NCI-H2227 (cell line): ENCODE data around the gene CNTNAP2.
"Not testable (repeated sequence)": the region's sequence is repeated elsewhere in the genome, so short reads cannot be mapped to it uniquely, and the experiment has no call there.

Experiments used
- DNase-seq: peaks from one replicate; lab custom pipeline; 2025; ENCODE audit not compliant: unreplicated experiment; lab: John Stamatoyannopoulos, UW

The CNTNAP2 gene

DNA sequence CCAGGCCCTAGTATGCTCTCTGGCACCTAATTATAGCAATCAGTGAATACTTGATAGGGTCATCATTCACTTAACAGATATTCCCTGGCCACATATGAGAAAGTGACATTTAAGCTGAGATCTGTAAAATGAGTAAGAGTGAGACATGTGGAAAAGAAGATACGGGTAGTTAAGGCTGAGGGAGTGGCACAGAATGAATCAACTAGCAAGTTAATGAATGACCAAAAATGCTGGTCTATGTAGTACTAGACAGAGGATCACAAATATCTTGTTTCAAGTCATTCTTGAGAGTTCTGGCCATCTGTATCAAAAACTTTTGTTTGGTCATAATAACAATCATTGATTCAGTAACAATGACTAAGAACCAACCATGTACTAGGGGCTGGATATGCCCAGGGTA, 954.9 kb downstream of the CNTNAP2 start:
- DNase-seq, result no peak

DNA sequence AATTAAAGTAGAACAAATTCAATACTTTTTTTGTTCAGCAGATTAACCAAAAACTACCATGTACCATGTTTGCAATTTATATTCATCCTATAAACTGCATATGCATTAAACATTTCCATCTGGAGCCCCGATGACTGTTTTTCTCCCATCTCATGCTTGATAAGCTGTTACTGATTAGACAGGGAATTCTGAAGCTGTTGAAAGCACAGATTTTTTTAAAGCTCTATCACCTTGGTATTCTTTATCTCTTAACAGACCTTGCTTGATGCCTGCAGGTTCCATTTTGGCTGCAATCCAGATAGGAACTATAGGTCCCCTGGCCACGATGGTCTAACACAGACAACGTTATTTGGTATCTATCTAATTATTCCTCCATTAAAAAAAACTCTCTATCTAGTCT, 961.7 kb downstream of the CNTNAP2 start:
- DNase-seq, result no peak

DNA sequence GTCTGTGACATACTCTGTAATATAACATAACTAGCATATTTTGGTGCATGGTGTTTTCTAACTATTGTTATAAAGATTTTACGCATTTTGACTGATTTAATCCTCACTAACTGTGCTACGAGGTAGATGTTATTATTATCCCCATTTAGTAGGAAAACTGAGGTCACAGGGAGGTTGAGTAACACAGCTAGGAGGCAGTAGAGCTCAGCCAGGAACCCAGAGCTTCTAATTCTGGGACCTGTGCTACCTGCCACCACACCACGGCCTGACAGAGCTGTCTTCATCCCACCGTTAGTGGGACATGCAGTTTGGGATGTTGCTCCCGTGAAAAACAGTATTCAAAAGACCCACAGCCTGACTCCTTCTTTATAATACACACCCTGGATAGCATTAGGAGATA, 962.5 kb downstream of the CNTNAP2 start:
- DNase-seq, result no peak

DNA sequence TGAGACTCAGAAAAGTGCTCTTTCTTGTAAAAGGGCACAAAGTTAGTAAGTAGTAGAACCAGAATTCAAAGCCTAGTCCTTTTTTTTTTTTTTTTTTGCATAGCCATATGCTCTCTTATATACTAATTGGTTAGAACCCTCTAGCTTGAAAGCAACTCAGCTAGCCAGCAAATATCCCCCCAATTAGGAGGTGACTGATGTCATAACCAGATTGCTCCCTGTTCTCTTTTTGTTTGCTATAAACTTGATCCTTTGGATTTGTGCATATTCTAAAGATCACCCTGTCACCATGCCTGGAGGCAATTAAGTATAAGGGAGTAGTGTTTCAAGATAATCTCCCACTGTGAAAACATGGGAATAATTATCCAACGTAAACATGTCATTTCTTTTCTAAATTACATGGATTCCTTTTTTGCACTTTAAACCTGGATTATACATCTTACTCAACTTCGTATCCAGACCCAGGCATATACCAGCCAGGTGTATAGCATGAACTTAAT, 963.4 kb downstream of the CNTNAP2 start:
- no peak for DNase-seq

DNA sequence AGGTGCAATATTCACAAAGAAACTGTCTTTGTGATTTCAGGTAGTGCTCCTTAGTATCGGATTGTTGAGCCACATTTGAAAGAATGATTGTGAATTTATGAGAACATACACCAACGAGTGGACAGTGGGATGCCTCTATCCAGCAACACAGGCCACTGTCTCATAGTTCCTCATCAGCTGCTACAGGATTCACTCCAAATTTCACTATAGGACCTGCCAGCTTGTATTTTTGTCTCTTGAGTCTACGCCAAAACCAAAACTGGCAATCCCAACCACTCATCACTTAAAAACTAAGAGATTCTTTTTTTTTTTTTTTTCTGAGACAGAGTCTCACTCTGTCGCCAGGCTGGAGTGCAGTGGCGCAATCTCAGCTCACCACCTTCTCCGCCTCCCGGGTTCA, 964.5 kb downstream of the CNTNAP2 start:
- DNase-seq, result no peak

DNA sequence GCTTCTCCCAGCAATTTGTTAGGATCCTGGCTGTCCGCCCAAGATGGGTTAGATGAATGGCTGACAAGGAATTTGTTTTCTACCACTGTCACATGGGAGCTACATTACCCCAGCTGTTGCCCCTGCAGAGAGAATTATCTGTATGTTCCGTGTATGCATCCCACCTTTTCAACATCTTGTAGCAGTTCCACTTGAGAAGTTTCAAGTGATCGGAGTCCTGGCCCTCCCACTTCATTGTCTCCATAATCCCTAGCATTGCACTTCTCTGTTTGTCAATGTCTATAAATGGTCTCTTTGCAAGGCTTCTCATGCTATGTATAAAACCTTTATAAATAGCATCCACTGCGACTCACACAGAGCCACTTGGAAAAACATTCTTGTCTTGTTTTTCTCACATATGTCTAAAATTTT, 972.5 kb downstream of the CNTNAP2 start:
- DNase-seq, result peak; percentile 66

DNA sequence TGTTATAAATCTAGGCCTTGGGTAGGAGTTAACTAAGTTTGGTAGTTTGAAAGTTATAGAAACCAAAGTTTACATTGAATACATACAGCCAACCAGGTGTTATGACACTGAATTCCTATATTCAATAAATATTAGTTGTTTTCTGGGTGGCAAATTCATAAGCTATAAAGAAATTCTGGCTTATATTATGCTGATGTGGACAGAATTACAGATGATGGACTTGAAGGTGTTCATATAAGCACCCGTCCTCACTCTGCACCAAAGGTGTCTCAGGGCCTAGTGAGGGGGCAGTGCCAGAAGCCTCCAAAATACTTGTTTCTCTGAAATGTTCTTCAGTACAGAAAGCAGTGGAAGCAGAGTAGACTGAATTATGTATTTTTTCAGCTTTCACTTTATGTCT, 973.0 kb downstream of the CNTNAP2 start:
- no peak for DNase-seq

DNA sequence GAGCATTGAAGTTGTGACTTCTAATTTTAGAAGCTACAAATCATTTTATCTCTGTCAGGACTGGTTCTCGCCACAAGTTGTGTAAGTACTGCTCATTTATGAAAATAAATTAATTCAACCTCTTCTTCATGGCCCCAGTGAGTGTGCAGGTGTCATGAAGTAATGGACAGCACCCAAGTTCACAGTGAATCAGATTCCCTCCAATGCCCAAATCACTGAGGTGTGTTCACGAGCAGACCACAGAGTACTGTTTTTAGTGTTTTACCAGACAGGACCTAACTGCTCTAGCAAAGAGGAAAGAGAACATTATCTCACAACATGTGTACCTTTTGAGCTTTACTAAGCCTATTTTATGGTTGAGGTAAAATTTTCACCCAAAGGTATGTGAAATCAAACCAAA, 980.0 kb downstream of the CNTNAP2 start:
- DNase-seq, result no peak

DNA sequence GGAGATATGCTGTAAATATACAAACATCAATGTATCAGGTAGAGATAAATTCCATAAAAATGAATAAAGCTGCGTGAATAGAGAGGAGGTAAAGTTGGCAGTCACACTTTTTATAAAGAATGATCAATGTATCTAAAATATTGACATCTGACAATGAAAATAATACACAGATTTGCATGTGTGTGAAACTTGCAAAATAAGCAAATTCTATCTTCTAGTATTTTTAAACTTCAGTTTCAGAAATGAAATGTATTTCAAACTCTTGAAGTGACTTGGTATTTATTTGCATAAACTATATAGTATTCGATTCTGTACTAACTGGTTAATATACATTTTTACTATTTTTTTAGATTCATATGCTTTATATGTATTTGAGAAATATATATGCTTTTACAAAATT, 986.6 kb downstream of the CNTNAP2 start:
- no peak for DNase-seq

DNA sequence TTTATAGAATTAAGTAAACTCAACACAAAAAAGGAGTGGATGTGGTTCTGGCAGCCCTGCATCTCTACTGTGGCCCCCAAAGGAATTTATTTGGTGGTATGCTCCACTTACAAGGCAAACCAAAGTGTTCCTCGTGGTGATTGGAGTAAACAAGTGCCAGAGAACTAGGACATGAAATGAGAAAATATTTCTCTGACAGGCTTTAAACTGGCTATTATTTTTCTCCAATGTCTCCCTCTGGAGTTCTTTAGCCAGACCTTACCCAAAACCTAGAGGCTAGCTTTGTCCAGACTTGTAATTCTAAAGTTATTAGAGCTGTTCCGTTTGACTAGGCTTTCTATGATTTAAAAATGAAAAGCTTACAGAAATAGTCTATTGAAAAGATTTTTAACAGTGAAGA, 990.1 kb downstream of the CNTNAP2 start:
- no peak for DNase-seq

DNA sequence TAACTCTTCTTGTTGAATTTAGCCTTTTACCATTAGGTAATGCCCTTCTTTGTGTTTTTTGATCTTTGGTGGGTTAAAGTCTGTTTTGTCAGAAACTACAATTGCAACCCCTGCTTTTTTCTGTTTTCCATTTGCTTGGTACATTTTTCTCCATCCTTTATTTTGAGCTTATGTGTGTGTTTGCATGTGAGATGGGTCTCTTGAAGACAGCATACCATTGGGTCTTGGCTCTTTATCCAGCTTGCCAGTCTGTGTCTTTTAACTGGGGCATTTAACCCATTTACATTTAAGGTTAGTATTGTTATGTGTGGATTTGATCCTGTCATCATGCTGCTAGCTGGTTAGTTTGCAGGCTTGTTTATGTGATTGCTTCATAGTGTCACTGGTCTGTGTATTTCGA, 997.9 kb downstream of the CNTNAP2 start:
- DNase-seq, result not testable (repeated sequence)

DNA sequence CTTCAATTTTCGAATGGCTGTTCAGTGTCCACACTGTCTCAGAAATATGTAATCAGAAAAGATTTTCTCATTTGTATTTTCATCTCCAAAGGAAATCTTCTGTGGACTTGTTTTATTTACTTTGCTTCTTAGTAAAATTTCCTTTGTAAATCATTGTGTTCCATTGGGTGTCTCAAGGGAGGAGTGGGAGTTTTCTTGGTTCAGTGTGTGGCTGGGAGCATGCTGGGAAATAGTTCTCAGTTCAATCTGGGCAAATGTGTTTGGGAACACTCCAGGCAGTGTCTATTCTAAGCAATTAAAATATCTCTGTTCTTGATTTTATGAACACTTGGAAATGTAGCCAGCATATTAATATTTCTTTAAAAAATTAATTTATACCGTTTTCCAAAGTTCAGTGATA, 1019.8 kb downstream of the CNTNAP2 start:
- DNase-seq, result no peak

DNA sequence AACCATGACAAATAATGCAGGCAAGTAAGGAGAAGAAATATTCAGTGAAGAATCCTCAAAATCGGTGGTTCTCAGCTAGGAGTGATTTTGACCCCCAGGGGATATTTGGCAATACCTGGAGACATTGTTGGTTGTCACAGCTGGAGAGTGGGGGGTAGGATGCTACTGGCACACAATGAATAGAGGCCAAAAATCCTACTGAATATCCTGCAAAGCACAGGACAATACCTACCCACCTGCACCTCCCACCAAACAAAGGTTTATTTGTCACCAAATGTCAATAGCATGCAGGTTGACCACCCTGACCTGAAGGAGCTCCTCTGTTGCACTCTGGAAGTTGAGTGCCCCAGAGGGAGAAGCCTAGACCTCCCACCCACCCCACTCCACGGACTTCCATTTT, 1028.6 kb downstream of the CNTNAP2 start:
- DNase-seq, result no peak

DNA sequence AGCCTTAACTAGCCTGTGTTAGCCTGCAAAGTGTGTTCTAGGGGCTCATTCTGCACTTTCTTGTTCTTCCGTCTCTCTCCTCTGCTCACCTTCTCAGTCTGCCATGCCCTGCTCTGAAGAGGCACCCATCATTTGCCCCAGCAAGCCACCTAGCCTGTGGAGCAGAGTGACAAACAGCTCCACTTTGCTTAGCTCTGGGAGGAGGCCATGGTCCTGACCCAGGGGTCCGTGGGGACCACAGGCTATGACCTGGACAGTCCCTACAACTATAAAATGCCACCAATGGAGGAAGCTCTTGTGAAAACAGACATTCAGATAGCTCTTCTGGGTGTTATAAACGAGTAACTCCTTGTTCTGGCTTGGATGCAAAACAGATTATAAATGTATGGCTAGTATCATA, 1029.6 kb downstream of the CNTNAP2 start:
- no peak for DNase-seq

DNA sequence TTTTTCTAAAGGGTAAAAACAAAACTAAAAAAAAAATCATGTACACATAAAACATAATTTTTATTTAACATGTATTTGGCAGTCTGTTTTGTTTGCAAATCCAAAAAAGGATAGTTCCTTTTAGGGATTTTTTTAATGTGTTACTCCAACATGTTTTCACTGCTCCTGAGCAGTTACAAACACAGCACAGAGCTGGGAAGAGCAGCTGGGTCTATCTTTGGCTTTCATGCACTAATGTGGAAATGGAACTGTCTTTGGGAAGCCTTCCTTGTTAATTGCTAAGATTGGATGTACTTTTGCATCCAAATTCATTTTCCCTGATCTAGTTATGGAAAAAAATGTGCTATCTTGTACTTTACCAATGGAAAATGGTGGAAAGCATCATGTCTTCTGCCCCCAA, 1035.1 kb downstream of the CNTNAP2 start:
- no peak for DNase-seq

DNA sequence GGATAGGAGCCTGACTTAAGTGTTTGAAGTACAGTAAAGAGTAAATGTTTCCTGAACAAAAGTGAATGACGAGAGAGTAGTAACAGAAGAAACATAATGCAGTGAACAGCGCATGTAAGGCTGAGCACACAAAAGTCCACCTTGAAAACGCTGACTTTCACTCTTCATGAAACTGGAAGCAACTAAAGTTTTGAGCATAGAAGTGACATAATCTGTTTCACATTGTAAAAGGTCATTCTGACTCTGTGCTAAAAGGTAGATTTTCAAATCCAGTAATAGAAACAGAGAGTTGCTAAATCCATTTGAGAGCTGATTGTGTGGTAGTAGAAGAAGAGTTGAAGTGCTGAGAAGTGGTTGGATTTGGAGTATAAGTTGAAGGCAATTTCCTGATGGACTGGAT, 1037.0 kb downstream of the CNTNAP2 start:
- no peak for DNase-seq

DNA sequence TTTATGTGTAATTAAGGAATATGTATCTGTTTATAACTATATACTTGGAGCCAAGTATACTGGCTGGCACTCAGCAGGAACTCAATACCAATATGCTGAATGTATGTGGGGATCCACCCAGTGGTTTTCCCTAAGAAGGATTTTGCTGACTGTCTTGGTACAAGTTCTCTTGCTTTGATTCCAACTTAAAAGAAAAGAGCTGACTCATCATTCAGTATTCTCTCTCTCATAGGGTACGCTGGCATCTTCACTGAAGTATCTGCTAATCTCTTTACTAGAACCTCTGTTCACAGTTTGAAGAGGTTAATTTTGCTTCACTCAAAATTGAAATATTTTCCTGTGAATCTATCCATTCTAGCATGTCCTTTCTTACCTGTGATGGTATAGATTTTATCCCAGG, 1044.8 kb downstream of the CNTNAP2 start:
- DNase-seq, result no peak

DNA sequence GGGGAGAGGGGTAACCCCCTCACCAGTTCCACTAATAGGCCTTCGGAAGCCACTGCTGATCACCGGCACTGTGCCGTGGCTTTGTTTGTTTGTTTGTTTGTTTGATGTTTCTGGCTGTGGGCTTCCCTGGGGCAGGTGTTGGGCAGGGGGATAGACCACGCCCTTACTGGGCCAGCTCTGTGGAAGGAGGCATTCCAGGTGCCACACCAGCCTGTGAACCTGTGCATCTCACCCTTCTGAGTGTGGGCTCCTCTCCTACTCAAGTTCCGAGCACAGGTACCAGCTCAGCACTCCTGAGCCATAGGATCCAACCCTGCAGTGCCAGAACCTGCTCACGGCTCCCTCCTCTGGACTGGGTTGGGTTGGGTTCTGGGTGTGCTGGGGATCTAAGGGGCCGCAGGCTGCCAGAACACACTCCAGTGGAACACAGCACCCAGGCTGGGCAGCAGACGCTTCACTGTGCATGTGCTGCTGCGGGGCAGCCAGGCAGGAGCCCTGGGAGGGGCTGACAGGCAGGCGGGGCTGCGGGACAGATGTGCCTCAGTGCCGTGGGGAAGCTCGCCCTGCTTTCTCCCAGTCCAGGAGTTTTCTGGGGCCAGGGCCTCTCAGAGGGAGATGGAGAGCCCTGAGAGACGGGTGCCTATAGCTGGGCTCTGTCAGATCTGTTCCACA, 1053.9 kb downstream of the CNTNAP2 start:
- DNase-seq, result no peak

DNA sequence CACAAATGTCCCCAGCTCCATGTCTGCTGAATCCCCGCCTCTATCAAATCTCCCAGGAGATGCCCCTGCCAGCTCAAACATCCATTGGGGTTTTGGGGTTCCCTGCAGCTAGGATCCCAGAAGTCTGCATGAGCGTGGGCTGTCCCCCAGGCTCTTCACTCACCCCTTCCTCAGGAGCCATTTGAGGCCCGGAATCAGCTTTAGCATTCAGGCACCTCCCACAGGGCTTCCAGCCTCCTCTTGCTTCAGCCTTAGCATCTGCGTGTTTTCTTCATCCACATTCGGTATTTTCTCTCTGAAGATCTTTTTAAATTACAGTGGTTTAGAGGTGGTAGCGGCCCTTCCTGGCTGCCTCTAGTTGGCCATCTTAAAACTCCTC, 1054.4 kb downstream of the CNTNAP2 start:
- DNase-seq, result no peak

DNA sequence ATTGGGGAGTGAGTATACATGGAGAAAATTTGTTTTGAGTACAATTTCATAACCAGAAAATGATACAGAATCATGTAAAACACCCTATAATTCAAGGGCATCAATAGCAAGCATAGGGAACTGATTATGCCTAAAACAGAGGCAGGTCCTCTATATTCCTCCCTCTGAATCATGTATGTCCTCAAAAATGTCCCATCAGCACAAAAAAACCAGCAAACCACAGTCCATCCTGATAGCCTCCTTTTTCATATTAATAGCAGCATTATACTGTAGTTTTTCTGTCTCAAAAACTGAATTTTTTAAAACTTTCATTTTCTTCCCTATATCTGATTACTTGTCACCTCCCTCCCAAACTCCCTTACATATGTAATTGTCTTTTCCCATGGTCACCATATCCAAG, 1057.3 kb downstream of the CNTNAP2 start:
- DNase-seq, result no peak

DNA sequence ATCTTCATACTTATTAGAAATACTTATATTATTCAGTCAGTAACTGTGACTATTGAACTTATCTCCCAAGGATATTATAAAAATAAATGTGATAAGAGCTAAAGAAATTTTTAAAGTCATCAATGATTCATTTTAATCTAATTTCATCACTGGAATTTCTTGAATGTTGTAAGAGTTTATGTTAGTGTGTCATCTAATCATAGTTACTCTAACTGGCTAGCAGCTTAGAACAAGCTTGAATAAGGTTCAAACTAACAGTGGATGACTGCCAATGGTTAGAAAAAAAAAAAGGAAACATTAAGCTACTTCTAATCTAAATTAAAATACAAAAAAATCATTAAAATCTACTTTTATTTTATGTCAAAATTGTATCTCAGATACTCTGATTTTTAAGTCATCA, 1066.3 kb downstream of the CNTNAP2 start:
- no peak for DNase-seq

DNA sequence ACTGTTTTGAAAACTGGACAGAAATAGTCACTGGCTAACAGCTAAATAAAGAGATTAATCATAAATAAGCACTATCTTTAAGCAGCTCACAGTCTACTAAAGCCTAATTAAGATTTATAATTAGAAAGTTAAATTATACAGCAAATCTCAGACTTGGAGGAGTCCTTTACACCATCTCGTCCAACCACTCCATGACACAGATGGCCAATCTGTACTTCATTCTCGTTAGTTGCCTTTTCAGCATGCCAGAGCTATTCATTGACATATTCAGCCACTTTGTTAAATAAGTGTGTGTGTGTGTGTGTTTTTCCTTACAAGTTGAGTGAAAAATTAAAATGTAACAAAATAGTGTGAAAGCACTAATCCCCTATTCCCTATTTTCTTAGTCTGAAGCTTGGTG, 1066.7 kb downstream of the CNTNAP2 start:
- DNase-seq, result no peak

DNA sequence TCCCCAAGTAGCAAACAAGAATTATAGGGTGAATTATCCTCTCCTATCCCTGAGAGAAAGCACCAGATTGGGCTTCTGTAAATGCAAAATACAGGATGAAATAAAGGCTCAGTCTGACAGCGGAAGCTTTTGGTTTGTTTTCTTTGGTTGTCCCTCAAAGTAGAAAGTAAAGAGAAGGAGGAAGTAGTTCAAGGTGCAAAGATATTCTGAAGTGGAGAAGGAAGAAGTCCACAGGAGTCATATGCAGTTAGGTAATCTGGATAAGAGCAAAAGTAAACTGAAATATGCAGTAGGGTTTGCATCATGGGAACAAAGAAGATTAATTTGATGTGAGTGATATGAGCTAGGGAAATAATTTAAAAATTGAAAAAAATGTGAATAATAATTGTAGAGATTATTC, 1071.9 kb downstream of the CNTNAP2 start:
- no peak for DNase-seq
